ENCODE data around the gene GPR143.
A peak's percentile ranks its signal among the peaks of the same experiment; 100 is the strongest.

GPR143 gene

GRCh38 chrX:9730752-9731151 lies 34.9 kb downstream of the GPR143 start:
- peaks cover 30 to 49% (median 39%) of the 10 kb centered on the region in 11 experiments for H3K9me3 ChIP-seq (replicated peaks in 1 of 11)

GRCh38 chrX:9730078-9730477 lies 35.6 kb downstream of the GPR143 start:
- no peaks in the 10 kb centered on the region for H4K20me1 ChIP-seq
- no peak overlapping the region for H3K9ac ChIP-seq

More at GRCh38 chrX:9730752-9731151, 34.9 kb downstream of the GPR143 start:
- H3K9ac ChIP-seq, result no peak overlapping the region
- H4K20me1 ChIP-seq, result no peaks in the 10 kb centered on the region
- H3K36me3 ChIP-seq, result no peaks in the 10 kb centered on the region
- H3K4me1 ChIP-seq, result peaks cover 14 to 22% (median 19%) of the 10 kb centered on the region in 10 experiments; a peak in 19 of 20 replicates
- no peak overlapping the region for H3K27ac ChIP-seq
- H3K4me3 ChIP-seq, result no peak overlapping the region
- no peaks in the 10 kb centered on the region for H3K27me3 ChIP-seq
- no peak for TF ChIP-seq Cebpa-rat (IDR thresholded peaks at IDR 0.05)
- 0 out of 22 replicates have a peak overlapping the region, but pooled peaks of 1 of the 11 experiments have one; percentile 10 for H3K4me2 ChIP-seq

GRCh38 chrX:9729171-9729885 lies 36.3 kb downstream of the GPR143 start:
- H3K4me3 ChIP-seq, result no peak overlapping the region
- no peaks in the 10 kb centered on the region for H3K27me3 ChIP-seq
- no peak overlapping the region for H3K9ac ChIP-seq
- peaks cover 14 to 22% (median 19%) of the 10 kb centered on the region in 10 experiments; a peak in 19 of 20 replicates for H3K4me1 ChIP-seq
- H3K9me3 ChIP-seq (replicated peaks in 1 of 11), result peaks cover 44 to 64% (median 54%) of the 10 kb centered on the region in 11 experiments
- H3K4me2 ChIP-seq, result peak overlapping the region in 10 of 11 experiments; percentile 1 to 49 (median 36); a peak in 21 of 22 replicates
- no peak for TF ChIP-seq Cebpa-rat (IDR thresholded peaks at IDR 0.05)
- no peak overlapping the region for H3K27ac ChIP-seq
- H3K36me3 ChIP-seq, result no peaks in the 10 kb centered on the region
- no peaks in the 10 kb centered on the region for H4K20me1 ChIP-seq

More at GRCh38 chrX:9730078-9730477, 35.6 kb downstream of the GPR143 start:
- no peaks in the 10 kb centered on the region for H3K27me3 ChIP-seq
- H3K9me3 ChIP-seq (replicated peaks in 1 of 11), result peaks cover 36 to 56% (median 46%) of the 10 kb centered on the region in 11 experiments
- peak overlapping the region in 4 of 11 experiments; percentile 1 to 38 (median 34); a peak in 8 of 22 replicates for H3K4me2 ChIP-seq
- TF ChIP-seq Cebpa-rat (IDR thresholded peaks at IDR 0.05), result no peak
- H3K36me3 ChIP-seq, result no peaks in the 10 kb centered on the region
- no peak overlapping the region for H3K27ac ChIP-seq
- H3K4me3 ChIP-seq, result no peak overlapping the region
- H3K4me1 ChIP-seq, result peaks cover 14 to 22% (median 19%) of the 10 kb centered on the region in 10 experiments; a peak in 19 of 20 replicates

- Histone ChIP-seq H3K9me3 (replicated peaks in 1 of 11) (peaks cover 54 to 73% (median 59%) of the 10 kb centered on the region in 11 experiments), H3K4me3 (no peak overlapping the region), H3K4me1 (peaks cover 14 to 22% (median 19%) of the 10 kb centered on the region in 10 experiments; a peak in 19 of 20 replicates), H4K20me1 (no peaks in the 10 kb centered on the region), H3K9ac (no peak overlapping the region), H3K27ac (no peak overlapping the region), H3K36me3 (peaks cover 0 to under 1% (median 0%) of the 10 kb centered on the region in 11 experiments; a peak in 1 of 22 replicates), H3K4me2 (peak overlapping the region in 7 of 11 experiments; percentile 2 to 49 (median 34); a peak in 5 of 22 replicates), H3K27me3 (no peaks in the 10 kb centered on the region)
- TF ChIP-seq Cebpa-rat (IDR thresholded peaks at IDR 0.05), result no peak
Measured at GRCh38 chrX:9728261-9728660, 37.4 kb downstream of the GPR143 start.

GRCh38 chrX:9724711-9725110 lies 40.9 kb downstream of the GPR143 start:
- Histone ChIP-seq H3K36me3 (peaks cover 14 to 36% (median 33%) of the 10 kb centered on the region in 11 experiments; a peak in 20 of 22 replicates), H3K9me3 (replicated peaks in 1 of 11) (peaks cover 70 to 94% (median 84%) of the 10 kb centered on the region in 11 experiments), H3K4me1 (peaks cover 14 to 19% (median 15%) of the 10 kb centered on the region in 10 experiments; a peak in 19 of 20 replicates), H4K20me1 (no peaks in the 10 kb centered on the region), H3K4me3 (no peak overlapping the region), H3K4me2 (no peak overlapping the region), H3K27ac (no peak overlapping the region), H3K27me3 (no peaks in the 10 kb centered on the region), H3K9ac (no peak overlapping the region)
- TF ChIP-seq Cebpa-rat (IDR thresholded peaks at IDR 0.05), result no peak

GRCh38 chrX:9717376-9717775 lies 48.3 kb downstream of the GPR143 start:
- TF ChIP-seq Cebpa-rat (IDR thresholded peaks at IDR 0.05), result no peak
- Histone ChIP-seq H3K9ac (no peak overlapping the region), H3K36me3 (peaks cover 75 to 100% (median 95%) of the 10 kb centered on the region in 11 experiments), H3K4me1 (no peaks in the 10 kb centered on the region), H3K4me2 (no peak overlapping the region), H3K9me3 (replicated peaks in 1 of 11) (peaks cover 17 to 60% (median 42%) of the 10 kb centered on the region in 11 experiments), H3K27ac (no peak overlapping the region), H4K20me1 (no peaks in the 10 kb centered on the region; a peak in 1 of 22 replicates), H3K27me3 (no peaks in the 10 kb centered on the region), H3K4me3 (no peak overlapping the region)

- Histone ChIP-seq H3K9me3 (replicated peaks in 1 of 11) (peaks cover 0 to 2% (median 0%) of the 10 kb centered on the region in 11 experiments; a peak in 3 of 22 replicates), H4K20me1 (peaks cover 0 to 31% (median 9%) of the 10 kb centered on the region in 11 experiments; a peak in 10 of 22 replicates), H3K9ac (no peak overlapping the region), H3K27ac (no peak overlapping the region), H3K4me1 (peaks cover 5 to 20% (median 11%) of the 10 kb centered on the region in 10 experiments; a peak in 18 of 20 replicates), H3K36me3 (peaks cover 53 to 81% (median 65%) of the 10 kb centered on the region in 11 experiments), H3K4me3 (no peak overlapping the region), H3K27me3 (no peaks in the 10 kb centered on the region; a peak in 1 of 22 replicates), H3K4me2 (no peak overlapping the region)
- no peak for TF ChIP-seq Cebpa-rat (IDR thresholded peaks at IDR 0.05)
Measured at GRCh38 chrX:9710332-9710731, 55.3 kb downstream of the GPR143 start.

GRCh38 chrX:9708923-9709553 lies 56.6 kb downstream of the GPR143 start:
- Histone ChIP-seq H3K4me2 (peak overlapping the region; percentile 22 to 52 (median 31); a peak in 17 of 22 replicates), H3K27ac (no peak overlapping the region), H3K36me3 (peaks cover 54 to 81% (median 67%) of the 10 kb centered on the region in 11 experiments), H3K9ac (no peak overlapping the region), H3K27me3 (no peaks in the 10 kb centered on the region; a peak in 1 of 22 replicates), H3K4me3 (no peak overlapping the region), H3K4me1 (peaks cover 5 to 20% (median 11%) of the 10 kb centered on the region in 10 experiments; a peak in 18 of 20 replicates), H4K20me1 (peaks cover 0 to 39% (median 9%) of the 10 kb centered on the region in 11 experiments; a peak in 10 of 22 replicates), H3K9me3 (replicated peaks in 1 of 11) (peaks cover 0 to 14% (median 3%) of the 10 kb centered on the region in 11 experiments; a peak in 4 of 22 replicates)
- TF ChIP-seq Cebpa-rat (IDR thresholded peaks at IDR 0.05), result no peak

Measured in BLaER1 treated with 17β-estradiol and CSF1 and Interleukin-3, amounts not matched to agents 10 nM and 100 nM (cell line).